AG09309 (cell line): Measurements from ENCODE around the gene SLC22A2.
"Not testable (repeated sequence)": the region's sequence is repeated elsewhere in the genome, so short reads cannot be mapped to it uniquely, and the experiment has no call there.

ENCODE experiments used
- DNase-seq: peaks from one replicate; pipeline ENCODE4 v3.0.0-alpha.2; 2010; ENCODE audit warnings: low read depth
- H3K4me3 ChIP-seq: 2 replicates; pipeline ENCODE4 v1.5.1; 2011; ENCODE audit warnings: mild to moderate bottlenecking, low read depth, low read length, moderate library complexity; ENCODE audit not compliant: control insufficient read depth
- TF ChIP-seq, protein P1 (sequence below): IDR thresholded peaks from 2 replicates; pipeline ENCODE4 v1.5.1; 2011; ENCODE audit warnings: mild to moderate bottlenecking, low read depth, low read length, inconsistent platforms; ENCODE audit not compliant: insufficient read depth, control insufficient read depth; ENCODE audit errors: missing control alignments

Gene SLC22A2

DNA sequence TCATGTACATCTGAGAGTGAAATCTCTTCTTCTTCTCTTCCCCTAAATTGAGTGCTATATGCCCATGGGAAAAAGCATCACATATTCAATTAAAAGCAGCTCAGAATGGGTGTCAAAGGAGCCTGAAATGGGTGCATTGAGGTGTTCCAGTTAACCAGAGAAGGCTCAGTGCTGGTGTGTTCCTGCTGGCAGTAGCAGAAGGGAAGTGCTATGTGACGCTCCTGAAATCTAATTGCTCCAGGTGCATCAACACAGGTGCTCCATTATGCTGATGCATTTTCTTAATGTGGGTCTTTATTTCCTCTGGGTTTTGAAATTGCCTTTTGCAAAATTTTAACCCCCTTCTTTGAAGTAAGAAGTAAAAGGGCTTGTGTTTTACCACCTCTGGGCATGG, 17.9 kb downstream of the SLC22A2 start:
- no peak overlapping the region for H3K4me3 ChIP-seq
- TF ChIP-seq, protein P1, sequence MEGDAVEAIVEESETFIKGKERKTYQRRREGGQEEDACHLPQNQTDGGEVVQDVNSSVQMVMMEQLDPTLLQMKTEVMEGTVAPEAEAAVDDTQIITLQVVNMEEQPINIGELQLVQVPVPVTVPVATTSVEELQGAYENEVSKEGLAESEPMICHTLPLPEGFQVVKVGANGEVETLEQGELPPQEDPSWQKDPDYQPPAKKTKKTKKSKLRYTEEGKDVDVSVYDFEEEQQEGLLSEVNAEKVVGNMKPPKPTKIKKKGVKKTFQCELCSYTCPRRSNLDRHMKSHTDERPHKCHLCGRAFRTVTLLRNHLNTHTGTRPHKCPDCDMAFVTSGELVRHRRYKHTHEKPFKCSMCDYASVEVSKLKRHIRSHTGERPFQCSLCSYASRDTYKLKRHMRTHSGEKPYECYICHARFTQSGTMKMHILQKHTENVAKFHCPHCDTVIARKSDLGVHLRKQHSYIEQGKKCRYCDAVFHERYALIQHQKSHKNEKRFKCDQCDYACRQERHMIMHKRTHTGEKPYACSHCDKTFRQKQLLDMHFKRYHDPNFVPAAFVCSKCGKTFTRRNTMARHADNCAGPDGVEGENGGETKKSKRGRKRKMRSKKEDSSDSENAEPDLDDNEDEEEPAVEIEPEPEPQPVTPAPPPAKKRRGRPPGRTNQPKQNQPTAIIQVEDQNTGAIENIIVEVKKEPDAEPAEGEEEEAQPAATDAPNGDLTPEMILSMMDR: no peak
- no peak for DNase-seq

DNA sequence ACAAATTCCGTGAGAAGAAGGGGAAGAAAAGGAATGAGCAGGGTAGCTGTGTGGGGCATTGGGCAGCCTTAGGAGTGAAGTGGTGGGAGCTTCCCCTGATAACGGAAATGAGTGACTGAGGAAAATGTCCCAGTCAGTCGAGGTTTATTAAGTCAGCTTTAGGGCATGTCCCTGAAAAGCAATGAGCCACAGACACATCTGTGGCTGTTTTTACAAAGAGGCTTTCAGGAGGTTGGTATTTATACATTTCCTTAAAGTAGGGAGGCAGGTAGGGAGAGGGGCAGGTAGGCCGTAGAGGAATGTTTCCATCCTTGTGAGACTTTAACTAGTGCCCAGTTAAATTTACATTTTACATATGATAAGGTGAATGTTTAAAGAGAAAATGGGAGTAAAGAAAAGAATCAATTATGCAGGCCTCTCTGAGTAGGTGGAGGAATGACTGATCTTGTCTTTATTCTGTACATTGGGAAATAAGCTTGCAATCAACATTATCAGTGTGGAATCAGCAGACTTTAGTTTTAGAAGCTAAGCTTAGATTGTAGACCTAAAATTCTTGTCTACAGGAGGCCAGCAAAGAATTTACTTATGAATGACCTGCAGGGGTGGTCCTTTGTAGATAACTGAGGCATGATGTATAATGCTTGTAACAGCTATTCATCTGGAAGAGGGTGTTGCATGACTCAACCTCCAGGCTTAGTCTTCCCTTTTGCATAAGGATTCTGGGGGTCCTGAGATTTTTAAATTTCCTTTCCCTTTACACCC, 18.5 kb downstream of the SLC22A2 start:
- H3K4me3 ChIP-seq: no peak overlapping the region
- no peak for DNase-seq
- TF ChIP-seq, protein P1: no peak

DNA sequence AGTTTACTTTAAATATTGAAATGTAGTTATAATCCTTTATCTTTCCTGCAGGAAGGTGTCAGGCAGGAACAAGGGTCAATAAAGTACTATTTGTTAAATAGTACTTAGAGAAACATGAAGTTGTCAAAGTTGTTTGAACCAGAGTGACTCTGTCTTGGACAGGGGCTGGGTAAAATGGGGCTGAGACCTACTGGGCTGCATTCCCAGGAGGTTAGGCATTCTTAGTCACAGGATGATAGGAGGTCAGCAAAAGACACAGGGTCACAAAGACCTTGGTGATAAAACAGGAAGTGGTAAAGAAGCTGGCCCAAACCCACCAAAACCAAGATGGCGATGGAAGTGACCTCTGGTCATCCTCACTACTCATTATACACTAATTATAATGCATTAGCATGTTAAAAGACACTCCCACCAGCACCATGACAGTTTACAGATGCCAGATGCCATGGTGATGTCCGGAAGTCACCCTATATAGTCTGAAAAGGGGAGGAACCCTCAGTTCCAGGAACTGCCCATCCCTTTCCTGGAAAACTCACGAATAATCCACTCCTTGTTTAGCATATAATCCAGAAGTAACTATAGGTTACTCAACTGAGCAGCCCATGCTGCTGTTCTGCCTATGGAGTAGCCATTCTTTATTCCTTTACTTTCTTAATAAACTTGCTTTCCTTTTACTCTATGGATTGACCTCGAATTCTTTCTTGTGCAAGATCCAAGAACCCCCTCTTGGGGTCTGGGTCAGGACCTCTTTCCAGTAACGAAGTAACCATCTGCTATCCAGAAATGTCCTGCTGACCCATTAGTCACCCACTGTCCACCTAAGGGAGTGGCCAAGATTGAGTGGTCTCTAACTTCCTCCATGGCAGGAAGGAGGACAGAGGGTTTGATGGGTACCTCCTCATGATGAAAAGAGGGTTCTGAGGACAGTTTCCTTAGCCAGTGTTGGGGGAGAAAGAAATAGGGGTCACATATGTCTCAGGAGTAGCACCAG, 19.6 kb downstream of the SLC22A2 start:
- no peak for DNase-seq
- no peak overlapping the region for H3K4me3 ChIP-seq
- TF ChIP-seq, protein P1: no peak

DNA sequence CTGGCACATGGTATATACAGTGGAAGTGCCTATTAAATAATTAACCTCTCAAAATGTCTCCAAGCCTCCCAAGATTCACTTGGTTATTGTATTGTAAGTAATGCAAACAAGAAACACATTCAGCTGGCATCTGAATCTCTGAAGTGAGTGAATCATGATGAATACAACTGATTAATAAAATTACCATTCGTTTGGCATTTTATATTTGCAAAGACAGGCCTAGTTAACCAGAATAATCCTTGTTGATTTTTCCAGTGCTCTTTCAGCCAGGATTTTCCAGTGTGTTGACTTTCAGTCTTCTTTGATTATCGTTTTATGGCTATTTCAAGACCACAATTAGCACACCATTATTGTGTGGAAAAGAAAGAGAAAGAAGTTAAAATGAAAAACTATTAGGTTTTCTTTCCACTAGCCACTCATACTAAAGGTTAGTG, 20.3 kb downstream of the SLC22A2 start:
- TF ChIP-seq, protein P1: no peak
- no peak for DNase-seq

DNA sequence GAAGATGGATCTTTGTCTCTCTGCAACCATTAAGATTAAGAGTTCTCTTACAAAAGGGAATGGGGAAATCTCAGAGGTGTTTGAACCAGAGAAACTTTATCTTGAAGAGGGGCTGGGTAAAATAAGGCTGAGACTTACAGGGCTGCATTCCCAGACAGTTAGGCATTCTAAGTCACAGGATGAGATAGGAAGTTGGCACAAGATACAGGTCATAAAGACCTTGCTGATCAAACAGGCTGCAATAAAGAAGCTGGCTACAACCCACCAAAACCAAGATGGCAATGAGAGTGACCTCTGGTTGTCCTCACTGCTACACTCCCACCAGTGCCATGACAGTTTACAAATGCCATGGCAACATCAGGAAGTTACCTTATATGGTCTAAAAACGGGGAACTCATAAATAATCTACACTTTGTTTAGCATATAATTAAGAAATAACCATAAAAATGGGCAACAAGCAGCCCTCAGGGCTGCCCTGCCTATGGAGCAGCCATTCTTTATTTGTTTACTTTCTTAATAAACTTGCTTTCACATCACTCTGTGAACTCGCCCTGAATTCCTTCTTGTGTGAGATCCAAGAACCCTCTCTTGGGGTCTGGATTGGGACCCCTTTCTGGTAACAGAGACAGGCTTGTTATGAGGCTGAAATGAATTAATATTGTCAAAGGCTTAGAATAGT, 20.9 kb downstream of the SLC22A2 start:
- H3K4me3 ChIP-seq: not testable (repeated sequence)
- peak; percentile 10 for DNase-seq

More for the DNA sequence above, 20.3 kb downstream of the SLC22A2 start:
- no peak overlapping the region for H3K4me3 ChIP-seq

DNA sequence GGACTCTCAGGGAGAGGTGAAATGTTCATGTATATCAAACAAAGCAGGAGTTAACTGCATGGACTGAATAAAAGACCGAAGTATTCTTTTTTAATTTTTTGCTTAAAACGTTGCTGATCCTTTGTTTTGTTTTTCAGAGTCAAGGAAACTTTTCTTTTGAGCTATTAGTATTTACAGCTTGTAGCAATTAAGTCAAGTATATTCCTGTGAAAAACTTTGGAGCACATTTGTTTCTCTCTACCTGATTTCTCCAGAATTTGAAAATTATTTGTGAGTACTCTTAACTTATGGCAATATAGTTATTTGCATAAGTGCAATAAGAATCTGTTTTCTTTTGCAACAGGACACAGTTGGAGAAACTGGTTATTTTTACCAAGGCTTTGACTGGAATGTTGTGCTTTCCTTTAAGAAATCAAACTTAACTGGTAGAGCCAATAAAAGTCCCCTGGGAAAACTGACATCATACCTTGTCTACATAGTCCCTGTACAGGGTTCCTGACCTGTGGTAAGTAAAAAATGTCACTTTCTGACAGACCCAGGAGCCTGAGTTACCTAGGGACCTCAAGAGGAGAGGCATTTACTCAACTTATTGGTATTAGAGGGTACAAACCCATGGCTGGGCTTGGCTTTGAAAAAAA, 22.3 kb downstream of the SLC22A2 start:
- not testable (repeated sequence) for DNase-seq, H3K4me3 ChIP-seq

DNA sequence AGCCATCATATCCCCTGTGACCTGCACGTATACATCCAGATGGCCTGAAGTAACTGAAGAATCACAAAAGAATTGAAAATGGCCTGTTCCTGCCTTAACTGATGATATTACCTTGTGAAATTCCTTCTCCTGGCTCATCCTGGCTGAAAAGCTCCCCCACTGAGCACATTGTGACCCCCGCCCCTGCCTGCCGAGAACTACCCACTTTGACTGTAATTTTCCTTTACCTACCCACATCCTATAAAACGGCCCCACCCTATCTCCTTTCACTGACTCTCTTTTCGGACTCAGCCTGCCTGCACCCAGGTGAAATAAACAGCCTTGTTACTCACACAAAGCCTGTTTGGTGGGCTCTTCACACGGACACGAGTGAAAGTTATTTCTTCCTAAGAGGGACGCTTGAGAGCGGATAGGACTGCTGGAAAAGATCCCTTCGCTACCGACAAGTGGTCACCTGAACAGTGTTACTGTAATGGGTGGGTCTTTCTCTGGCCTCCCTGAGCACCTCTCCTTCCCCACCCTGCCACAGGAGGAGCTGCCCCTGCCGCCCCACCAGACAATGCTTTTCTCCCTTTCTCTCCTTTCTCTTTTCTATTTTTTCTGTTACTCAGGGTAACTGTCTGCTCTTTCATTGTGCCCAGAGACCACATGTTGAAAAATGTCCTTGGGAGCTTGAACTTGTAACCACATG, 24.5 kb downstream of the SLC22A2 start:
- not testable (repeated sequence) for H3K4me3 ChIP-seq, DNase-seq
